HG03571 (cell line): ENCODE results near the gene SPACA7.

Experiments
- ATAC-seq: cut with Tn5 transposase; IDR thresholded peaks from one replicate; pipeline ENCODE4 v1.9.1; 2021; ENCODE audit not compliant: unreplicated experiment

SPACA7 gene

GRCh38 chr13:112446867-112447266 is 70.7 kb downstream of the SPACA7 start:
- ATAC-seq: no peak

- ATAC-seq: no peak
Measured at GRCh38 chr13:112447306-112447705, 71.2 kb downstream of the SPACA7 start.

- ATAC-seq: no peak
Measured at GRCh38 chr13:112447761-112448603, 71.8 kb downstream of the SPACA7 start.

GRCh38 chr13:112448621-112449544 is 72.7 kb downstream of the SPACA7 start:
- ATAC-seq: no peak

DNA sequence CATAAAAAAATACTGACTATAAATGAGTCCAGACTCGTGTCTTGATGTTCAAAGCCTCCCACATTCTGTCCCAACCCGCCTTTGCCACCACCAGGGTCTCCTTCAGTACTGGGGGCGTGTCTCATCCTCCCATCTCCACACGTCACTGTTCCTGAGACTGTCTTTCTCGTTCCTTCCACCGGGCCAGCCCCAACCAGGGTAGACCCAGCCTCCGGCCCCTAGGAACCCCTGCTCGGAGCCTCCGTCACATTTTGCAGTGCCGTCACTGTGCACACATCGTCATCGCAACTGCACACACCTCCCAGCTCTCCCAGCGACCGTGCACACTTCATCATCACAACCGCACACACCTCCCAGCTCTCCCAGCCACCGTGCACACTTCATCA is 73.4 kb downstream of the SPACA7 start:
- ATAC-seq: no peak

- no peak for ATAC-seq
Measured at GRCh38 chr13:112450118-112450903, 74.2 kb downstream of the SPACA7 start.

DNA sequence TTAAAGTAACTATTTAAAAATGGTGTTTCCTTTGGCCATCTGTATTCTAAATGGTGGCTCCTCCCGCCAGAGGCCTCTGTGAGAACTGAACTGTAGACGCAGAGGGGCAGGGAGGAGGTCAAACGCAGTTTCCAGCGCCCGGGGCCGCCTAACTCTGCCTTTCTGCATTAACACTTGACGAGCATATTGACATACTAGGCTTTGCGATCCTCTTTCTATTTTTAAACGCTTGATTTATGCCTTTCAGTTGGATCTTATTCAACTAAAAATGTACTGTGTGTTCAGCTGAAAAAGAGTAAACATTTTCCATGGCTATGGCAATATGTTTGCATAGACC is 74.7 kb downstream of the SPACA7 start:
- ATAC-seq: no peak

- ATAC-seq: no peak
Measured at GRCh38 chr13:112451512-112452379, 75.6 kb downstream of the SPACA7 start.

DNA sequence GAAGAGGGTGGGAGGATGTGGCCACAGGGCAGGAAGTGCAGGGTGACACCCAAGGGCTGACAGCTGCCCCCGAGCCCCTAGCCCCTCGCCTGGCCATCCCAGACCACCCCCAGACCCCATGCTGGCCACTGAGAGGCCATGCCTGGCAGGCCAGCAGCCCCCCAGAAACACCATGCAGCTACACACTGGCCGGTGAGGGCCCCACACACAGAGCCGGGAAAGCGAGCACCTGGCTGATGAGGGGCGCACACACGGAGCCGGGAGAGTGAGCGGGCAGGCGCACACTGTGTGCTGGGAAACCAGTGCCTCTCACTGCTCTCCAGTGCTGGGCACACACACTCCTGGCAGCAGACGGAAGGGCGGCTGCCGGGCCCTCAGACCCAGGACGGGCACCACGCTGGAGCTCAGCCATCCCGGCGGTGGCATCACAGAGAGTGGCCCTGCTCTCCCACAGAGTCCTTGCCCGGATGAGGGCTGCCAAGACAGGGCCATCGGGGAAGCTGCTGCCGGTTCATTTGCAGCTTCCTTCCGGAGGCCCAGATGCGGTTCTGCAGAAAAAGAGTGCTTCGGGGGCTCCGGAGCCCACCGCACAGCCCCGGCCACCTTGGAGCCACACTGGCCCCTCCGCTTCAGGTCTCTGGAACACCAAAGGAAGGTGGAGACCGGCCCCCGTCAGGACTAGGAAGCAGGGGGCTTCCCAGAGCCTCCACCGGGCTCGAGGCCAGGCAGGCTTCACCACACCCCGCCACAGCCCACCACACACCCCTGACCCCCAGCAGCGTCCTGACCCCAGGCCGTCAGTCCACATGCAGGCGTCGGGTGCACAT is 76.4 kb downstream of the SPACA7 start:
- no peak for ATAC-seq

GRCh38 chr13:112453207-112453829 is 77.2 kb downstream of the SPACA7 start:
- no peak for ATAC-seq

DNA sequence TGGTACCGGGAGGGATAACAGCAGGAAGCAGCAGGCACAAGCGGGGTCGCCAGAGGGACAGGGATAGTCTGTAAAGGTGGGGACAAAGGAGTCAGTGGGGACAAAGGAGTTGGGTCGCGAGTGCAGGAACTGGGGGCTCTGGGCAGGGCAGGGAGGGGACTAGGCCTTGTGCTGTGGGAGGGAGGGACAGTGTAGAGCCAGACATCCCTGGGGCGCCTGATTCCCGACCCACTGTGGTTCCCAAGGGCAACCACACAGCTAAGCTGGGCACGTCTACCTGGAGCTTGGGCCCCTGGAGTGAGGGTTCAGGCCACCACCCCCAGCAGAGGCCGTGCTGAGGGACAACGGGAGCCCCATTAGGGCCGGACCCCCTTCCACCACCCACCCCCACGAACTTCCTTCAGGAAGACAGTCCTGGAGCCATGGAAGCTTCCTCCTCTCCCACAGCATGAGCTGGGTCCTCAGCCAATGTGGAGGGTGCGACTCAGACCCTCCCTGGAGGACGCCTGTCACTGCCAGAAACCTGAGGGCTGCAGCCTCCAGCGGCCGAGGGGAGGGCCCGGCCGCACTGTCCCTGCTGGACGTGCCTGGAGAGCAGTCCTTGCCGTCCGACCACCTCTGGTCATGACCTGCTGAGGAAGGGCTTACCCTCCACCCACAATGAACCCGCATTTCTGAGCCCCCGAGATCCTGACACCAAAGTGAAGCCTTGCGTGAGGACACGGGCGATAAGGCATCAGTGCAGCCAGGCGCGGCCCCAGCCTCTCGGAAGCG is 77.9 kb downstream of the SPACA7 start:
- no peak for ATAC-seq

DNA sequence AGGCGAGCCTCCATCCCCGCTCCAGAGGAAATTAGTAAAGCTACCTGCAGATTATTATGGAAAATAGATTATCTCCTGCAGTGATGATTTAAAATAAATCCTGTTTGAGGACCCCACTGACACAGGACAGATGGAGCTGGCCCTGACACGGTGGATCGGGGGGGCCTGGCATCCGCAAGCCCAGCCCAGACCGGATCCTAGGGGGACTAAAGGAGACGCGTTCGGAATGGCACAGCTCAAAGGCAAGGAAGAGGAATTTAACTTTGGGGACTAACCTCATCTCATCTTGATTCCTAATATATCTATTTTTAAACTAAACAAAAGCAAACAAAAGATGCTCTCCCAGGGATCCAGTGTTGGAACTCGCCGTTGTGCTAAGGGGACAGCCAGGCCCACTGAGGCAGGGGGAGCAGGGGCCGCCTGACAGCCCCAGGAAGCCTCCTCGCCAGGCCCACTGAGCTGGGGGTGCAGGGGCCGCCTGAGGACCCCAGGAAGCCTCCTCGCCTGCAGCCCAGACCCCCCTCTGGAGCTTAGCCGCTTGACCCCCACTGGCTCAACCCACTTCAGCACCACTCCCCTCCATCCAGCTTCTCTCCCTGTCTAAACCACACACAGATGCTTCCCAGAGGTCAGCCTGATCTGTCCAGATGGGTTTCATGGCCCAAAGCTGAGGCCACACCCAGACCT is 78.6 kb downstream of the SPACA7 start:
- no peak for ATAC-seq

GRCh38 chr13:112455476-112456059 is 79.4 kb downstream of the SPACA7 start:
- no peak for ATAC-seq

DNA sequence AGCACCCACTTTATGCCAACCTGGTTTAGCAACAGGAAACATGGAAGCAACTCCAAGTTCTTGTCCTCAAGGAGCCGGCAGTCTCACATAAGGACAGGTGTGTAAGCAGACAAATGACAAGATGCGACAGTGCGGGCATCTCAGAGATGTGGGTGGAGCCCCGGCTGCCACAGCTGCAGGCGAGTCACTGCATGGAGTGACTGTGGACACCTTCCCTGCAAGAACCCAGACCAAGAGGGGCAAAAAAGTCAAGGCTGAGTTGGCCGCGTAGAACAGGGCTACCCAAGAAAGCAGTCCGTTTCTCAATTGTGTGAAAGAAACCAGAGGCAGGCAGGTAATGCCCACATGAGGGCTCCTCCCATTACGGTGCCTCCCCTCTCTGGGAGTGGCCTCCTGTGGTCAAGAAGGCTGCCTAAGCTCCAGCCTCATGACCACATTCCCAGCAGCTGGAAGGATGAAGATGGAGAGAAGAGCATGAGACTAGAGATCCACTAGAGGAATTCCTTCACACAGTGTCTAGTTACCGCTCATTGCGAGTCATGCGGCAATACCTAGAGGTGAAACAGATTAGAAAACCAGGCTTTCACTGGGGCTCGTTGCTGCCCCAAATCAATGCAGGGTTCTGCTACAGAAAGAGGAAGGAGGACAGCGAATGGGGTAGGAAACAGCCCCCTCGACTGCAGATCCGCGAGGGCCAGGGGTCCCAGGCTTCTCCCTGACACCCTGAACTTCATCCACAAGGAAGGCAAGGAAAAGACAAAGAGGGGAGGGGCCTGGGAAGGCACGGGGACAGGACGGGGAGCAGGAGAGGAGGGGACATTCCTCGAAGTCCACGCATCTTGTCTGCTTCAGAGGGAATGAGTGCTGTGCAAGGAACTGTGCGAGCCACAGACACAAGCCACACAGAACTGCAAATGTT is 80.2 kb downstream of the SPACA7 start:
- ATAC-seq: no peak

GRCh38 chr13:112457081-112457480 is 80.9 kb downstream of the SPACA7 start:
- ATAC-seq: no peak

- no peak for ATAC-seq
Measured at GRCh38 chr13:112457485-112457884, 81.3 kb downstream of the SPACA7 start.
